ENCODE data around the gene CIB1.
"Not testable (repeated sequence)": the region's sequence is repeated elsewhere in the genome, so short reads cannot be mapped to it uniquely, and the experiment has no call there.

Gene CIB1

DNA sequence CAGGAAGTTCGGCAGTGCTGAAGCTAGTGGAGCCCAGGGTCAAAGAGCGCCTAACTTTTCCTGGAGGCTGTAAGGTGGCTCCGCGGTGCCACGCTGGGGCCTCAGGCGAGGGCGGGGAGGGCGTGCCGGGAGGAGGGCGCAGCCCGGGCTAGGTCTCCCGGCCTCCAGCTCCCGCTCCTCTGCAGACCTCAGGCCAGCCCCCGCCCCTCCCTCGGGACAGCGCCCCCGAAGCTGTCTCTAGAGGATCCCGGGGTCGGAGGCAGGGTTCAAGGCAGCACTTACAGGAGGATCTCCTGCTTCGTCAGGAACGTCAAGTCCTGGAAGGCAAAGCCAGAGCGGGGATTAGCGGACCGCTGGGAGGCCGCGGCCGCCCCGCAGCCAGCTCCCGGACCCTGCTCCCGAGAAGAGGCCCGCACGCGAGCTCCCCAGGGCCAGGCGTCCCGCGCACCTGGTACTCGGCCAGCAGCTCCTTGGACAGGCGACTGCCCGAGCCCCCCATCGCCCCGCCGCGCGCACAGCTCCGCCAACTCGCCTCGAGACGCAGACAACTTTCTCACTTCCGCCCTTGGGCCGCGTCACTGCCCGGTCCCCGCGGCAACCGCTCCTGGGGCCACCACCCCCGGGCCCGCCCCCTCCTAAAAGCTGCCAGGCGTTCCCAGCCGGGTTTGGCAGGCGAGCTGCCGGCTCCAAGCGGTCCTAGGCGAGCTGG is at the start of gene CIB1:
Gene CIB1, minus strand, starts transcription at position 555 of the 709 bp plus-strand sequence. Its CDS starts 56 bp downstream, at position 499.
- peak; percentile 94 for DNase-seq

DNA sequence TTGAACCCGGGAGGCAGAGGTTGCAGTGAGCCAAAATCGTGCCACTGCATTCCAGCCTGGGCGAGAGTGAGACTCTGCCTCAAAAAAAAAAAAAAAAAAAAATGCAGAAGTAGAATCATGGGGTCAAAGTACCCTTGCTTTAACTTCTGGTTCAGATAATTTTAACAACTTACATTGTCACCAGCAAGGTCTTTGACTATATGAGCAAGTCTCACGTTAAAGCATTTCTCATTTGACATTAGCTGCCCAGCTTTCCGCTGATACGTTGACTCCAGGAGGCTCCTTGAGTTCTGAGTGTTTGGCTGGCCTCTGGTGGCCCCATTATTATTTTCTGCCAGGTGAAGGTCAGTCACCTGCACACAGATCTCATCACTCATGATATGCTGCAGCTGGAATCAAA is 47.9 kb upstream of the CIB1 start:
- DNase-seq: not testable (repeated sequence)

DNA sequence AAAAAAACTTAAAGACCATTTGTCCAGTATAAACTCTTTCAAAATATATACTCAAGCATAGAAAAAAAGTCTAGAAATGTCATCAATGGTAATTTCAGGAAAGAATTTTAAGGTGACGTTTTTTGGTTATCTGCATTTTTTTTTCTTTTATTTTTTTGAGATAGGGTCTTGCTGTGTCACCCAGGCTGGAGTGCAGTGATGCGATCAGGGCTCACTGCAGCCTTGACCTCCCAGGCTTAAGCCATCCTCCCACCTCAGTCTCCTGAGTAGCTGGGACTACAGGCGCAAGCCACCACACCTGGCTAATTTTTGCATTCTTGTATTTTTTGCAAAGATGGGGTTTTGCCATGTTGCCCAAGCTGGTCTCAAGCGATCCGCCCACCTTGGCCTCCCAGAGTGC is 47.0 kb upstream of the CIB1 start:
- DNase-seq: not testable (repeated sequence)

DNA sequence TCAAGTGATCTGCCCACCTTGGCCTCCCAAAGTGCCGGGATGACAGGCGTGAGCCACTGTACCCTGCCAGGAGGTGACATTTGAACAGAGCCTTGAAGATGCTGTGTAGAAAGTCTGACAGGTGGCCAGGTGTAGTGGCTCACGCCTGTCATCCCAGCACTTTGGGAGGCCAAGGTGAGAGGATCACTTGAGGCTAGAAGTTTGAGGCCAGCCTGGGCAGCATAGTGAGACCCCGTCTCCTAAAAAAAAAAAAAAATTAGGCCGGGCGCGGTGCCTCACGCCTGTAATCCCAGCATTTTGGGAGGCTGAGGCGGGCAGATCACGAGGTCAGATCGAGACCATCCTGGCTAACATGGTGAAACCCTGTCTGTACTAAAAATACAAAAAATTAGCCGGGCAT is 44.7 kb upstream of the CIB1 start:
- not testable (repeated sequence) for DNase-seq

DNA sequence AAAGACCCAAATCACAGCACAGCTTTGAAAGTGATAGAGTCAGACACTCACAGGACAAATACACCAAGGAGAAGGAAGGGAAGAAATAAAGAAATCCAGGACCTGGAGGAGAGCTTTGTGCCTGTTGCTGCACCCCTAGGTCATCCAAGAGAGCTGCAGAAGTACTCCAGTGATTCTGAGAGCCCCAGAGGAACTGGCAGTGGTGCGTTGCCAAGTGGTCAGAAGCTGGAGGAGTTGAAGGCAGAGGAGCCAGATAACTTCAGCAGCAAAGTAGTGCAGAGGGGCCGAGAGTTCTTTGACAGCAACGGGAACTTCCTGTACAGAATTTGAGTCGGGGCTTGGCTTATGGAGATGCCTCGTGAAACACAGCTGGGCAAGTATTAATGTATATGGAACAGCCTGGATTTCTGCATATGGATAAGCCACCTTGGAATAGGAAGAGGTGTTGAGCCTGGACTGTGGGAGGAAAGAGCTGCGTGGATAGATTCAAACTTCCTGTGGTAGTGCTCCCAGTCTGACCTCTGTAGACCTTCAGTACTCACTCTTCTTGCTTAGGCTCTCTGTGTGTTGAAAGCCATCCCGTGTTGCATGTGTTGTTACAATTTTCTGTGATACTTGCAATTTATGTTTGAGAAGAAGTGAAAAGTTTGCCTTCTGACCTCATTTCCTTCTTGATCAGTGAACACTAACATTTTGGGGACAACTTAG is 37.9 kb upstream of the CIB1 start:
- DNase-seq: no peak

DNA sequence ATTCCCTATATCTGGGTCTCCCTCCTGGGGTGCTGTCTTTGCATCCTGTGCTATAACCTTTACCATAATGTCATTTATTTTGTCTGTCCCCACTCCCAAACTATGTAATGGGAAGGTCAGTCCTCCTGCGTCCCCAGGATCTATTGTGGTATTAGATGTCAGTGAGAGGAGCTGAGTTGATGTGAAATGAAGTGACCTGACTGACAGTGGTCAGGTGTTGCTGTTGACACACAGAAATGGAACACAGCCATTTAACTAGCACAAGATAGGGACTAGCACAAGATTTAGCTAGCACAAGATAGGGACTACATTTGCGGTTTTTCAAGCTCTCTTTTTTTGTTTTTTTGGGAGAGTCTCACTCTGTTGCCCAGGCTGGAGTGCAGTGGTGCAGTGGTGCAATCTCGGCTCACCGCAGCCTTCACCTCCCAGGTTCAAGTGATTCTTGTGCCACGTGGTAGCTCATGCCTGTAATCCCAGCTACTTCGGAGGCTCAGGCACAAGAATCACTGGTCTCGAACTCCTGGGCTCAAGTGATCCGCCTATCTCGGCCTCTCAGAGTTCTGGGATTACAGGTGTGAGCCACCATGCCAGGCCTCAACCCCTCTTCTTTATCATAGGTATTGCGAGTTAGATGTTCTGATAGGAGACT is 36.9 kb upstream of the CIB1 start:
- DNase-seq: no peak

DNA sequence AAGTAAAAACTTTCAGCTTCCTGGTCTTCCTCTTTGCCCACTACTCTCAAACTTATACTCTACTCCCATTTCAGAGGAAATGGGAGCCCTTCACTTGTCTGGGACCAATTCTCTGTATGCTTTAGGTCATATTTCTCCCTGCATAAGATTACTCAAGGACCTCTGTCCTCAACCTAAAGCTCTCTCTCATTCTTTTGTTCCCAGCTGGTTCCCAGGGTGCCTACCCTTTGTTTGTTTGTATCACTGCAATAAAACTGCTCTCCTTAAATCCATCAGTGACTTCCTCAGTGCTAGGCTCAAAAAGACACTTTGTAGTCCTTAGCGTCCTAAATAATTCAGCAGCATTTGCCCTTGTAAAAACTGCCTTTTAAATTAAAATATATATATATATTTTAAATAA is 34.7 kb upstream of the CIB1 start:
- DNase-seq: no peak

DNA sequence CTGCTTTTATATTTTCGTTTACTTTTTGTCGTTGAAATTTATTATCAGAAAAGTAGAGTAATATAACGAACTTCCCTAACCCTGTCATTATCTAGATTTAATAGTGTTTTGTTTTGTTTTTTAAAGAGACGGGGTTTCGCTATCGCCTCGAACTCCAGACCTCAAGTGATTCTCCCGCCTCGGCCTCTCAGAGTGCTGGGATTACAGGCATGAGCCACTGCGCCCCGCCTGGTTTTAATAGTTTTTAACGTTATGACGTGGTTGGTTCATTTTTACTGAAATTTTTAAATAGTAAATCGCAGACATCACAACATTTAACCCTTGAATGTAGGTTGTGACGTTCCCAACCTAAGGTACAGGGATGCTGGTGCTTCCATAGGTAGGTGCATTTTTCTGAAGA is 32.7 kb upstream of the CIB1 start:
- no peak for DNase-seq

DNA sequence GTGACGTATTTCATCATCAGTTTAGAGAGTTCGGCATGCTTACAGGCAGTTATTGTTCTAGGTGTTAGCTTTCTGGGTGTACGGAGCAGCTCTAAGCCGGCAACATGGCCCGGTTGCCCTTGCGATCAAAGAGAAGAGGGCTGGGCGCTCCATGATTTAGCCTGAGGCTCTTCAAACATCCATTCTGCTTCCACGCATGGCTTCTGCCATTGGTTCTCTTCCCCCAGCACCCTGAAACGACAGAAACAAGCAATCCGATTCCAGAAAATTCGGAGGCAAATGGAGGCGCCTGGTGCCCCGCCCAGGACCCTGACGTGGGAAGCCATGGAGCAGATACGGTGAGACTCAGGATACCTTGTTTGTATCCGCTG is 32.3 kb upstream of the CIB1 start:
- DNase-seq: peak; percentile 30 to 39

DNA sequence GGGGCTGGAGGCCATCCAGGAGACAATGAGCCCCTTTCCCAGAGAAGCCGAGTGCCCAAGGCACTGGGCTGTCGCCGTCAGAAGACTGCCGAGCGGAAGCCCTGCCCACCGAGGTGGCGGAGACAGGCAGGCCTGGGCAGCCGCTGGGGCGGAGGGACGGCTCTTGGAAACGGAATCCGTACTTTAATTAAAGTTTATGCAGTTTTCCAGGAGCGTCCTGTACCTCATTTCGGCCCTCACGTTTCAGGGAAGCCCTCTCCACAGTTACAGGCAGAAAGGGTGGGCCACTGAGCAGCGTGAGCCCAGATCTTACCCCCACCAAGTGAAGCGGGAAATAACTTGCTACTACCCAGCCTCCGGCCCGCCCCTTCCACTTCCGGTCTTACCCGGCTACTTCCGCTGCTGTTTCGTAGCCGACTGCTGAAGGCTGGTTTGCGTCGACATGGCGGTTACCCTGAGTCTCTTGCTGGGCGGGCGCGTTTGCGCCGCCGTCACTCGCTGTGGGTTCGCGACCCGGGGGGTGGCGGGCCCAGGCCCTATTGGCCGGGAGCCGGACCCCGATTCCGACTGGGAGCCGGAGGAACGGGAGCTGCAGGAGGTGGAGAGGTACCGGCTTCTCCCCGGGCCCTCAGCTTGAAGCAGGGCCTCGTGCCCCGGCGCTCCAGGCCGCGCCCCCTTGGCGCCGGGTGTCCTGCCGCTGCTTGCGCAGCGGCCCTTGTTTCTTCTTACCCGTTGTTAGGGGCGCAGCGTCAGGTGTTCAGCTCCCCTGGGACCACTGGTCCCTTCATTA is 31.7 kb upstream of the CIB1 start, which contains the start of gene NGRN:
Gene NGRN, plus strand, starts transcription at position 402 of the 790 bp plus-strand sequence. Its CDS starts 41 bp downstream, at position 443.
- DNase-seq: peak; percentile 78 to 93

DNA sequence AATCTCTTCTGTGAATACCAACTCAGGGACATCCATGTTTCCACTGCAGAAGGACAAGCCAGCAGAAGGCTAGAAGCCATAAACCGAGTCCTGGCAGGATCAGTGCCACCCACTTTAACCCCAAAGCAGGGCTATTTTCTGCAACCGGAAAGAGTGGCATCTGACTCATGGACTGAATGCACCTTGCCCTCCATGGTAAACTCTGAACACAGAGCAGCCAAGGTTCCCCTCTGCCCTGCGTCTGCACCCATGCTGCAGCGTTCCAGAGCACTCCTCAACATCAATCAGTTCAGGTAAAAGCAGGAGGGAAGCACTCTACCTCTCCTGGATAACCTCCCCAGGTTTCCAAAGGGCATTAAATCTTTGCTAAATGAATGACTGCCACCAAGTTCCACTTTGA is 30.9 kb upstream of the CIB1 start:
- DNase-seq: peak in 1 of 2 experiments; percentile 19

DNA sequence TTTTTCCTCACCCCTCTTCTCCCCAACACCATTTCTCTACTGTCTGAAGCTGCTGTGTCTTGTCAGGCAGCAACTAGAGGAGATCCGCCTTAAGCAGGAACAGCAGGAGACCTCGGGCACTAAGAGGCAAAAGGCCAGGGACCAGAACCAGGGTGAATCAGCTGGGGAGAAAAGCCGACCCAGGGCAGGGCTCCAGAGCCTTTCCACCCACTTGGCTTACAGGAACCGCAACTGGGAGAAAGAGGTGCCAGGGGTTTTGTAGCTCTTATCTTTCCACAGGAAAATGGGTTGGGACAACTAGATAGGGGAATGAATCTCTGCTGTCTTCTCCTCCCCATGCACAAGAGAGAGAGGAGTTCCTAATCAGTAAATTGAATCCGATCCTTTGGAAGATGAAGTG is 28.7 kb upstream of the CIB1 start:
- DNase-seq: no peak

DNA sequence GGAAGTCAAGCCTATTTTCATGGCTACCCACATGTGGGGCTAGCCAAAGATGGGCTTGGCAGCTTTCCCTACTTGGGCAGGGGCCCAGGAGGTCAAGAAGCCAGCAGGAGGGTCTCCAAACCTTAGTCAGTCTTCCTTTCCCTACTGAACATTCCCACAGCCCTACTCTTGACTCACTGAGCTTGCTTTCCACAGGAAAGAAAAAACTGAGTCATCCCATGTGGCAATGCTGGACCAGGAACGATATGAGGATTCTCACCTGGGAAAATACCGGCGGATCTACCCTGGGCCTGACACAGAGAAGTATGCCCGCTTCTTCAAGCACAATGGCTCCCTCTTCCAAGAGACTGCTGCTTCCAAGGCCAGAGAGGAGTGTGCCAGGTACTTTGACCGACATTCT is 28.1 kb upstream of the CIB1 start:
- no peak for DNase-seq

DNA sequence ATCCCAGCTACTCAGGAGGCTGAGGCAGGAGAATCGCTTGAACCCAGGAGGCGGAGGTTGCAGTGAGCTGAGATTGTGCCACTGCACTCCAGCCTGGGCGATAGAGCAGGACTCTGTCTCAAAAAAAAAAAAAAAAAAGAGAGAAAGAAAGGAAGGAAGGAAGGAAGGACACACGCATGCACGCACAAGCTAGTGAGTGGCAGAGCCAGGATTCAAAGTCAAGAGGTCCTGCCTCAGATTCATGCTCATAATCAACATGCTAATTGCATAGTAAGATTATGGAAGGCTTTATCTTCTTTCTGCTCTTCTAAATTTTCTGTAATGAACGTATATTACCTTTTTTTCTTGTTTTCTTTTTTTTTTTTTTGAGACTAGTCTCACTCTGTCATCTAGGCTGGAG is 27.0 kb upstream of the CIB1 start:
- not testable (repeated sequence) for DNase-seq

DNA sequence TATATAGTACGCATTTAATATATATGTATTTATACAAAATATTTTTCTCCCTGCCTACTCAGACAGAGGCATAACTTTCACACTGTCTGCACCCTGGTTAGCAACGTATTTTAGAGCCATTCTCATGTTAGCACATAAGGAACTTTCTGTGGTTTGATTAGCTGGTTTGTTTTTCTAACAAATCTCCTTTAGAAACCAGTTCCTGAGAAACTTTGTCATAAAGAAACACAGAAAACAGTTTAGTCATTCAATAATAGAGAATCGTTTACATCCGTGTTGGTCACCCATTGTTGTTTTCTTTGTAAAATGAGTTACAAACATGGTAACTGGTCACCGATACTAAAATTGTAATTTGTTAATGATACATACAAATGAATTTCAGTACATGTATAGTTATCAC is 25.8 kb upstream of the CIB1 start:
- DNase-seq: no peak

DNA sequence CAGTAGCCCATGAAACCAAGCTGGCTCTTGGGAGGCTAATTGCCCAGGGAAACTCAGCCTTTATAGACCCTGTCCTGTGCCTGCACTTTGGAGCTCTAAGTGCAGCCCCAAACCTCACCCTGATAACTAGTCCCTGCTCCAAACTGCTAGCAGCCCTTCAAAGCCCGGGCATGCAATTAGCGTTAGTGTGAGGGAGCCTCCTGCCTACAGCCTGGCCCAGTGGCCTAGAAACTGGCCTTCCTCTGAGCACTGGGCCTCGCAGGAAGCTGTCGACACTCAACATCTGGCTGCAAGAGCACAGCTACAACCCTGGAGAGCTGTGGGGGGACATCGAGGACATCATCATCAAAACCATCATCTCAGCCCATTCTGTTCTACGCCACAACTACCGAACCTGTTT is 24.0 kb upstream of the CIB1 start:
- DNase-seq: no peak

DNA sequence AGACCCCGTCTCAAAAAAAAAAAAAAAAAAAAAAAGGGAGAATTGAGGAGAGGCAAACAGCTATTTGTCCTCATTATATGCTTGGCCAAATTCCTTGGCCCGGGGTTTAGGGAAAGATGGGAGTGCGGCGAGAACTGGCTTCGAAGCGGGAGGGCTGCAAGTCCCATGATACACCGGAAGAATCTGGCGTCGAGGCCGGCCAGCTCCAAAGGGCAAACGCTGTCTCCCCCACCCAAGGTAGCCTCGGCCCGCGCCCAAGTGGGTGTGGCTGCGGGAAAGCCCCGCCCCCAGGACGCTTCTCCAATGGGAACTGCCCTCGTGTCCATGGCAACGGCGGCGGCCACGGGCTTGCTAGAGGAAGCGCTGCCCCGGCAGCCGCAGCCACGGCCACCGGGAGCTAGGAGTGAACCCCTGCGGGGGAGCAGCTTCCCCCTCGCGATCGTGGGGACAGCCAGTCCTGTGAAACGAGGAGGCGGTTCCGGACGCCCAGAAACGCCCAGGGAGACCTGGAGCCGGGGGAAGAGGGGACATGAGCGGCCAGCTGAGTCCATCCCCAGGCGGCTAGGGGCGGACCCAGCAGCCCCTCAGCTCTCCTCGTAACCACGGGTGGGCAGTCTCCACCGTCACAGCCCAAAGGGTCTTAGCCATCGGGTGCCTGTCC is 15.6 kb upstream of the CIB1 start, which contains the start of gene TTLL13:
Gene TTLL13, plus strand, starts transcription at position 354 of the 661 bp plus-strand sequence. CDS start 1,075 bp downstream, outside the sequence.
- peak; percentile 94 for DNase-seq

DNA sequence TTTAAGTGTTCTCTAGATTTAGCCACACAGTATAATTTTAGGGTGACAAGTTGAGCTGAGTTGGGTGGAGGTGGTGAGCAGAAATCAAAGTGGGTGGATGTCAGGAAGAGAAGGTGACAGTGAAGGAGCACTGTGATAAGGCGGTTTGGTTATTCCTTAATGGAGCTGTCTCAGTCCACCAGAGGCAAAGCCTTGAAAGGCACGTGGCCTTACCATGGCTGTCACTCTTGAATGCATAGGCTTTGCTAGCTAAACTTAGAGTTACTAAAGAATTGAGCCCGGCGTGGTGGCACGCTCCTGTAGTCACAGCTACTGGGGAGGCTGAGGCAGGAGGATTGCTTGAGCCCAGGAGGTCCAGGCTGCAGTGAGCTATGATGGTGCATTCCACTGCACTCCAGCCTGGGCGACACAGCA is 15.1 kb upstream of the CIB1 start:
- no peak for DNase-seq

DNA sequence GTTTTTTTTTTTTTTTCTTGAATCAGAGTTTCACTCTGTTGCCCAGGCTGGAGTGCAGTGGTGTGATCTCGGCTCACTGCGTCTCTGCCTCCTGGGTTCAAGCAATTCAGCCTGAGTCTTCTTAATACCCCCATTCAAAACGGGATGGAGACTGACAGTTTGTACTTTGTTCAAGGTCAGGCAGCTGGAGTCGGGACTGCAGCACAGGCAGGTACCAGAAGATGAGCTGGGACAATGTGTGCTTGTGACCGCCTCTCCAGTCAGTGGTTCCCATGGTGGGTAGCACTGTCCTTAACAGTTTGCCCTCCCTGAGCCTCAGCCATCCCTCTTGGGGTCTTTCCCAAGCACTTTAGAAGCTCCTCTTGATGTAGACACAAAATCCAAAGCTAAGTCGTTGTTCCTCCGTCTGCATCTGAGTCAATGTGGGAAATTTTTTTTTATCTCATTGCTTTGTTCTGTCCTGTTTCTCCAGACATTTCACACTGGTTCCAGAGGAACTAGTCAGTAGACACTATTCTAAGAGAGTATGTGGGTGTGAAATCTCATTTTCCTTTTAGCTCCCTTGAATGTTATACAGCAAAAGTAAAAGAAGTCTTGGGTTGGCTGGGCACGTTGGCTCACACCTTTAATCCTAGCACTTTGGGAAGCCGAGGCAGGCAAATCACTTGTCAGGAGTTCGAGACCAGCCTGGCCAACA is 10.3 kb upstream of the CIB1 start:
- no peak for DNase-seq

DNA sequence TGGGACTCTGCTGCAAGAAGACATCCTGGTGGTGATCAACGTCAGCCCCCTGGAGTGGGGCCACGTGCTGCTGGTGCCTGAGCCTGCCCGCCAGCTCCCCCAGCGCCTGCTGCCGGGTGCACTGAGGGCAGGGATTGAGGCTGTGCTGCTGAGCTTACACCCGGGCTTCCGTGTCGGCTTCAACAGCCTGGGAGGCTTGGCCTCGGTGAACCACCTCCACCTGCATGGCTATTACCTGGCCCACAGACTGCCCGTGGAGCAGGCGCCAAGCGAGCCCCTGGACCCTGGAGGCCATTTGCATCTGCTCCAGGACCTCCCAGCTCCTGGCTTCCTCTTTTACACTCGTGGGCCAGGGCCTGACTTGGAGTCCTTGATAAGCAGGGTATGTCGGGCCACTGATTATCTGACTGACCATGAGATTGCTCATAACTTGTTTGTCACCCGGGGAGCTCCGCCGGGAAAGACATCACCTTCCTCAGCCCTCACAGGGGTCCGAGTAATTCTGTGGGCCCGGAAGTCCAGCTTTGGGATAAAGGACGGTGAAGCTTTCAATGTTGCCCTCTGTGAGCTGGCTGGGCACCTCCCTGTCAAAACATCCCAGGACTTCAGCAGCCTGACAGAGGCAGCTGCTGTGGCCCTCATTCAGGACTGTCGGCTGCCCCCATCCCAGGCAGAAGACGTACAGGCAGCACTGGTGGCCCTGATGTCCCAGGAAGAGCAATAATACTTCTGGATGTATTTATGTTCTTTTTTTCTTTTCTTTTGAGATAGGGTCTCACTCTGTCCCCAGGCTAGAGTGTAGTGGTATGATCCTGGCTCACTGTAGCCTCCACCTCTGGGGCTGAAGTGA is 7.8 kb upstream of the CIB1 start:
- DNase-seq: no peak

DNA sequence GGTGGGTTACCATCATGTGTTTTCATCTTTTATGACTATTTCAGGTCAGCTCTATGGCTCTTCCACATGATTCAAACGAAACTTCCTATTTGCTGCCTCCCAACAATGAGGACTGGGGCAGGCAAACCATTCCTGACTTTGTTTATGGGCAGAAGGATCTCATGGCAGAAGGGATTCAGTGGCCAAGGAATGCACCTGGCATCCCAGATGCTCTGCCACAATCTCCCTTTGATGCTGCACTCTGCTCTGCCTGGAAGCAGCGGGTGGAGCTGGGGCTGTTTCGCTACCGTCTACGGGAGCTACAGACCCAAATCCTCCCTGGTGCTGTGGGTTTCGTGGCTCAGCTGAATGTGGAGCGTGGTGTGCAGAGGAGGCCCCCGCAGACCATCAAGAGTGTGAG is 7.1 kb upstream of the CIB1 start:
- DNase-seq: no peak
